IMR-90 (cell line): Measurements from ENCODE around the gene IFITM10. TPM values are rescaled to one million over a fixed set of nuclear protein-coding genes. Genes with fewer than 3 reads are reported as not detected.
A peak's percentile ranks its signal among the peaks of the same experiment; 100 is the strongest.

Experiments
- ATAC-seq: fragments of 200-7000 bp; cut with Tn5 transposase; 2 replicates; pipeline ENCODE4 v1.9.1; 2020; ENCODE audit warnings: low read depth, mild to moderate bottlenecking, moderate library complexity
- BruUV-seq: library from RNA; stranded (reverse); fragments of 400-500 nt; replicated peaks from 2 replicates; lab custom pipeline; 2021; lab: Mats Ljungman, UMichigan
- CTCF ChIA-PET: fragments of 300-600 bp; formaldehyde crosslinking; extraction: SDS; loops from one replicate; lab custom pipeline; 2021; ENCODE audit warnings: antibody characterized with exemption; lab: Yijun Ruan, JAX
- POLR2A ChIA-PET: fragments of 300-600 bp; sonication (Branson Sonifier 250); formaldehyde crosslinking; loops from one replicate; lab custom pipeline; 2022; ENCODE audit warnings: antibody characterized with exemption; ENCODE audit not compliant: unreplicated experiment; lab: Charles Lee
- DNase-seq: peaks from one replicate; pipeline ENCODE4 v3.0.0; 2013
- H2AFZ ChIP-seq: replicated peaks from 2 replicates; pipeline ENCODE3; 2013; ENCODE audit warnings: low read length, mild to moderate bottlenecking; ENCODE audit not compliant: poor library complexity
- H2AK5ac ChIP-seq: 2 replicates; pipeline ENCODE4 v1.6.1; 2013; ENCODE audit warnings: low read depth, low read length, inconsistent platforms
- H2AK9ac ChIP-seq: replicated peaks from 2 replicates; pipeline ENCODE3; 2013; ENCODE audit warnings: mild to moderate bottlenecking, low read depth, low read length, moderate library complexity; ENCODE audit not compliant: poor library complexity
- H2BK120ac ChIP-seq: 2 replicates; pipeline ENCODE4 v1.6.1; 2013; ENCODE audit warnings: low read depth, low read length, inconsistent platforms
- H2BK15ac ChIP-seq: 3 replicates; pipeline ENCODE4 v1.6.1; 2013; ENCODE audit warnings: low read depth, low read length, inconsistent platforms
- H2BK20ac ChIP-seq: 2 replicates; pipeline ENCODE4 v1.6.1; 2013; ENCODE audit warnings: low read depth, mild to moderate bottlenecking, inconsistent platforms, low read length, moderate library complexity
- H2BK5ac ChIP-seq: 2 replicates; pipeline ENCODE4 v1.6.1; 2013; ENCODE audit warnings: mild to moderate bottlenecking, low read depth, low read length, inconsistent platforms; ENCODE audit not compliant: poor library complexity, severe bottlenecking
- H3K14ac ChIP-seq: replicated peaks from 2 replicates; pipeline ENCODE4 v1.6.1; 2013; ENCODE audit warnings: low read depth, low read length, inconsistent platforms
- H3K18ac ChIP-seq: 2 replicates; pipeline ENCODE4 v1.6.1; 2013; ENCODE audit warnings: low read depth, low read length, control low read depth
- H3K23ac ChIP-seq: 2 replicates; pipeline ENCODE4 v1.6.1; 2013; ENCODE audit warnings: low read depth, low read length, inconsistent platforms
- H3K27ac ChIP-seq: 2 replicates; pipeline ENCODE4 v1.5.1; 2013; ENCODE audit warnings: mild to moderate bottlenecking, control low read depth, low read length; ENCODE audit not compliant: insufficient read depth
- H3K27me3 ChIP-seq: 2 replicates; pipeline ENCODE4 v1.6.1; 2013; ENCODE audit warnings: low read length; ENCODE audit not compliant: control insufficient read depth, insufficient read depth
- H3K36me3 ChIP-seq: 2 replicates; pipeline ENCODE4 v1.6.1; 2013; ENCODE audit warnings: low read length, mixed read lengths; ENCODE audit not compliant: control insufficient read depth, insufficient read depth
- H3K4ac ChIP-seq: 2 replicates; pipeline ENCODE4 v1.6.1; 2013; ENCODE audit warnings: low read depth, low read length, inconsistent platforms
- H3K4me1 ChIP-seq: 2 replicates; pipeline ENCODE4 v1.6.1; 2013; ENCODE audit warnings: low read length, mixed read lengths; ENCODE audit not compliant: control insufficient read depth, insufficient read depth
- H3K4me2 ChIP-seq: 2 replicates; pipeline ENCODE4 v1.6.1; 2013; ENCODE audit warnings: low read depth, mild to moderate bottlenecking, control low read depth, low read length, moderate library complexity
- H3K4me3 ChIP-seq: 2 replicates; pipeline ENCODE4 v1.5.1; 2013; ENCODE audit warnings: low read depth, mild to moderate bottlenecking, control low read depth, low read length, moderate library complexity; ENCODE audit not compliant: insufficient read depth
- H3K56ac ChIP-seq: 2 replicates; pipeline ENCODE4 v1.6.1; 2013; ENCODE audit warnings: low read length, inconsistent platforms; ENCODE audit not compliant: insufficient read depth; ENCODE audit errors: extremely low read depth
- H3K79me1 ChIP-seq, 2 experiments: 2 replicates each; pipeline ENCODE4 v1.6.1; 2013; ENCODE audit warnings: low read length in 2 of 2, inconsistent platforms in 1 of 2, low read depth in 1 of 2
- H3K9ac ChIP-seq: 2 replicates; pipeline ENCODE4 v1.6.1; 2013; ENCODE audit warnings: low read depth, low read length, control low read depth
- H3K9me1 ChIP-seq: 2 replicates; pipeline ENCODE4 v1.6.1; 2013; ENCODE audit warnings: low read length, inconsistent platforms; ENCODE audit not compliant: insufficient read depth
- H3K9me3 ChIP-seq: 2 replicates; pipeline ENCODE4 v1.6.1; 2013; ENCODE audit warnings: low read length; ENCODE audit not compliant: control insufficient read depth, insufficient read depth
- H4K20me1 ChIP-seq: 2 replicates; pipeline ENCODE4 v1.6.1; 2013; ENCODE audit warnings: low read length, inconsistent platforms; ENCODE audit not compliant: insufficient read depth
- H4K5ac ChIP-seq: 2 replicates; pipeline ENCODE4 v1.6.1; 2013; ENCODE audit warnings: mild to moderate bottlenecking, low read depth, low read length, control low read depth
- H4K8ac ChIP-seq, 2 experiments: 2 replicates each; pipeline ENCODE4 v1.6.1; 2013; ENCODE audit warnings: low read depth in 2 of 2, low read length in 2 of 2, control low read depth in 1 of 2, inconsistent platforms in 1 of 2
- H4K91ac ChIP-seq: 2 replicates; pipeline ENCODE4 v1.6.1; 2013; ENCODE audit warnings: low read depth, low read length, inconsistent platforms; ENCODE audit not compliant: insufficient read depth
- CEBPB ChIP-seq: IDR thresholded peaks from 2 replicates; pipeline ENCODE4 v1.6.1; 2012; ENCODE audit warnings: low read depth, low read length, improper control_type of control experiment
- ELK1 ChIP-seq: fragments of 150-350 bp; IDR thresholded peaks from 2 replicates; pipeline ENCODE4 v1.6.1; 2016; ENCODE audit warnings: low read depth, mild to moderate bottlenecking, low read length, moderate library complexity, borderline replicate concordance
- FOS ChIP-seq: fragments of 150-350 bp; IDR thresholded peaks from 2 replicates; pipeline ENCODE4 v1.6.1; 2016; ENCODE audit warnings: low read depth, low read length
- MAFK ChIP-seq: IDR thresholded peaks from 2 replicates; pipeline ENCODE4 v1.6.1; 2012; ENCODE audit warnings: low read depth, low read length, improper control_type of control experiment
- MAZ ChIP-seq: IDR thresholded peaks from 2 replicates; pipeline ENCODE4 v1.6.1; 2012; ENCODE audit warnings: low read depth, mild to moderate bottlenecking, low read length, improper control_type of control experiment, moderate library complexity, borderline replicate concordance
- NFE2L2 ChIP-seq: fragments of 150-350 bp; IDR thresholded peaks from 2 replicates; pipeline ENCODE4 v1.6.1; 2016; ENCODE audit warnings: low read depth, mild to moderate bottlenecking, low read length
- POLR2A ChIP-seq: IDR thresholded peaks from 2 replicates; pipeline ENCODE4 v1.6.1; 2012; ENCODE audit warnings: mild to moderate bottlenecking, low read depth, low read length
- RAD21 ChIP-seq: IDR thresholded peaks from 2 replicates; pipeline ENCODE4 v1.6.1; 2012; ENCODE audit warnings: low read length, improper control_type of control experiment
- RCOR1 ChIP-seq: IDR thresholded peaks from 2 replicates; pipeline ENCODE4 v1.6.1; 2012; ENCODE audit warnings: mild to moderate bottlenecking, low read length, improper control_type of control experiment; ENCODE audit not compliant: insufficient replicate concordance
- RFX5 ChIP-seq: IDR thresholded peaks from 2 replicates; pipeline ENCODE4 v1.8.0; 2012; ENCODE audit warnings: low read depth, mild to moderate bottlenecking, low read length, moderate library complexity
- SMC3 ChIP-seq: fragments of 150-350 bp; IDR thresholded peaks from 2 replicates; pipeline ENCODE4 v1.6.1; 2016; ENCODE audit warnings: low read depth, mild to moderate bottlenecking, antibody characterized with exemption, low read length, moderate library complexity
- whole genome bisulfite sequencing, 2 experiments: methylation state at CpG; one replicate each; pipeline versions ENCODE4 v1.1.5 to v1.1.7; 2013; ENCODE audit warnings: missing lambda C conversion rate in 2 of 2; ENCODE audit not compliant: insufficient read length in 1 of 2; ENCODE audit errors: extremely low coverage in 2 of 2; 5-methylcytosine and 5-hydroxymethylcytosine counted together
- dilution Hi-C: fragments of 300-500 bp; cut with HindIII; formaldehyde crosslinking; loops from one replicate; pipeline ENCODE4 v1.14.3; 2018; ENCODE audit warnings: low sequenced_read_pairs; ENCODE audit not compliant: unreplicated experiment
- in situ Hi-C: fragments of 300-500 bp; cut with MboI; formaldehyde crosslinking; loops from 3 replicates; pipeline ENCODE4 v1.14.3; 2019; ENCODE audit warnings: low sequenced_read_pairs, inconsistent platforms, mixed read lengths
- intact Hi-C: fragments of 100-400 bp; cut with micrococcal nuclease; formaldehyde crosslinking; loops from 2 replicates; pipeline ENCODE4 v1.10.0; 2022
- polyA plus RNA-seq, 3 experiments: library from polyadenylated mRNA; depleted of rRNA; stranded (reverse); fragments of >200 nt; gene quantifications; 2 replicates each; pipeline ENCODE4 v1.2.3, GENCODE V29; 2012; ENCODE audit warnings: low replicate concordance in 1 of 3
- total RNA-seq: library from RNA; depleted of rRNA; stranded (reverse); fragments of >200 nt; gene quantifications from 2 replicates; pipeline ENCODE4 v1.2.3, GENCODE V29; 2012
- TF ChIP-seq, protein P1 (sequence below): fragments of 150-350 bp; IDR thresholded peaks from 2 replicates; pipeline ENCODE4 v1.6.1; 2017; ENCODE audit warnings: mild to moderate bottlenecking, antibody characterized with exemption, low read length, low read depth

Gene IFITM10
- total and polyA plus RNA-seq, 2 of the 4 experiments (the other 2 are of a cell fraction): 0.15 to 0.18 TPM

DNA sequence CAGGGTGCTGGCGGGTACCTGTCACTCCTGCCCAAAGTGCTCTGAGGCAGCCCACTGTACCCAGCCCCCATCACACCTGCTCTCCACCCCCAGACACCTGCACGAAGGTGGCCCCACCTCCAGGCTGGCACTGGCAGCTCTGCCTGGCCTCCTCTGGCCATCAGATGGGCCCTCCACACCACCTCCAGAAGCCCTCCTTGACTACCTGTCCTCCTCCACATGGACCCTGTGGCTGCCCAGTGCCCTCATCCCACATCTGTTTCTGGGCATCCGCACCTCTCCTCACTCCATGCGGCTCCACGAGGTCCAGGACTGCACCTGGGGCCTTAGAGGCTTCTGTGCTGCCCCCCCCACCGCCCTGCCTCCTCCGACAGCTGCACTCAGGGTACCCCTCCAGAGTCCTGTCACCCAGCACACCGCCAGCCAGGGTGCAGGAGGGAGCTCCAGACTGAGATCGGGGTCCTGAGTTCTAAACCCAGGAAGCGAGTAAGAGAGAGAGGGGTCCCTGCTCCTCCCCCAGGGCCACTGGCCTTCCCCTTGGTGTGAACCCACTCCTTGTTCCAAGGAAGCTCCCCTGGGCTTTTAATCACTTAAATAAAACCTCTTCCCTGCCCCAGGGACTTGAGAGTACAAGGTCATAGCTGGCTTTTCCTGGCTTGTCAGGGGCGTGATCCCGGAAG is 11.6 kb upstream of the IFITM10 start:
- Histone ChIP-seq H4K20me1 (peaks cover 7% of the 10 kb centered on the region), H3K23ac (no peak overlapping the region), H3K79me1 (peaks cover 0 to 37% of the 10 kb centered on the region in 2 experiments; a peak in 2 of 4 replicates), H3K18ac (no peak overlapping the region), H4K5ac (no peak overlapping the region), H3K27me3 (no peaks in the 10 kb centered on the region), H2BK120ac (no peak overlapping the region), H3K36me3 (peaks cover 19% of the 10 kb centered on the region; the same call in 1 of the 2 replicates), H3K9ac (no peak overlapping the region), H2BK5ac (no peak overlapping the region), H2AFZ (no peak overlapping the region), H3K9me3 (no peaks in the 10 kb centered on the region), H4K8ac (no peak overlapping the region), H3K9me1 (no peaks in the 10 kb centered on the region; the same call in 1 of the 2 replicates), H3K4me1 (peaks cover 23% of the 10 kb centered on the region), H3K4me2 (peak overlapping the region; percentile 97; the same call in 1 of the 2 replicates), H2BK15ac (no peak overlapping the region), H4K91ac (no peak overlapping the region), H2BK20ac (no peak overlapping the region), H3K56ac (no peak overlapping the region), H3K4ac (no peak overlapping the region), H3K14ac (no peak overlapping the region), H3K27ac (no peak overlapping the region), H2AK5ac (no peak overlapping the region), H2AK9ac (peak overlapping the region; percentile 70), H3K4me3 (no peak overlapping the region; the same call in 1 of the 2 replicates)
- WGBS, 2 experiments: no CpG with 5 or more reads among the region's 12 CpGs
- POLR2A ChIA-PET: no interaction called here
- DNase-seq (no peak), ATAC-seq (no peak)
- intact Hi-C loops (loop anchor here (2.0 kb wide), 1 partner anchor 71 kb away; no protein-coding TSS in a partner anchor), in situ Hi-C loops (no loop called here), dilution Hi-C loops (no loop called here)
- no peak for TF ChIP-seq RCOR1
- TF ChIP-seq FOS: no peak
- TF ChIP-seq MAFK: no peak
- no peak for TF ChIP-seq MAZ
- no peak for TF ChIP-seq CEBPB
- no peak for TF ChIP-seq ELK1
- TF ChIP-seq RAD21: no peak
- TF ChIP-seq, protein P1, sequence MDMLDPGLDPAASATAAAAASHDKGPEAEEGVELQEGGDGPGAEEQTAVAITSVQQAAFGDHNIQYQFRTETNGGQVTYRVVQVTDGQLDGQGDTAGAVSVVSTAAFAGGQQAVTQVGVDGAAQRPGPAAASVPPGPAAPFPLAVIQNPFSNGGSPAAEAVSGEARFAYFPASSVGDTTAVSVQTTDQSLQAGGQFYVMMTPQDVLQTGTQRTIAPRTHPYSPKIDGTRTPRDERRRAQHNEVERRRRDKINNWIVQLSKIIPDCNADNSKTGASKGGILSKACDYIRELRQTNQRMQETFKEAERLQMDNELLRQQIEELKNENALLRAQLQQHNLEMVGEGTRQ: no peak
- no peak for TF ChIP-seq NFE2L2
- no peak for TF ChIP-seq POLR2A
- TF ChIP-seq RFX5: no peak
- no peak for TF ChIP-seq SMC3
- no TSS peak for BruUV-seq
- CTCF ChIA-PET: no interaction called here
